GM18867 (cell line): ENCODE measurements around the gene ANKRD13A.
"Not testable (repeated sequence)": the region's sequence is repeated elsewhere in the genome, so short reads cannot be mapped to it uniquely, and the experiment has no call there.

Experiments used
- ATAC-seq: cut with Tn5 transposase; IDR thresholded peaks from one replicate; pipeline ENCODE4 v1.9.1; 2021; ENCODE audit warnings: mild to moderate bottlenecking, moderate library complexity; ENCODE audit not compliant: unreplicated experiment

The ANKRD13A gene

DNA sequence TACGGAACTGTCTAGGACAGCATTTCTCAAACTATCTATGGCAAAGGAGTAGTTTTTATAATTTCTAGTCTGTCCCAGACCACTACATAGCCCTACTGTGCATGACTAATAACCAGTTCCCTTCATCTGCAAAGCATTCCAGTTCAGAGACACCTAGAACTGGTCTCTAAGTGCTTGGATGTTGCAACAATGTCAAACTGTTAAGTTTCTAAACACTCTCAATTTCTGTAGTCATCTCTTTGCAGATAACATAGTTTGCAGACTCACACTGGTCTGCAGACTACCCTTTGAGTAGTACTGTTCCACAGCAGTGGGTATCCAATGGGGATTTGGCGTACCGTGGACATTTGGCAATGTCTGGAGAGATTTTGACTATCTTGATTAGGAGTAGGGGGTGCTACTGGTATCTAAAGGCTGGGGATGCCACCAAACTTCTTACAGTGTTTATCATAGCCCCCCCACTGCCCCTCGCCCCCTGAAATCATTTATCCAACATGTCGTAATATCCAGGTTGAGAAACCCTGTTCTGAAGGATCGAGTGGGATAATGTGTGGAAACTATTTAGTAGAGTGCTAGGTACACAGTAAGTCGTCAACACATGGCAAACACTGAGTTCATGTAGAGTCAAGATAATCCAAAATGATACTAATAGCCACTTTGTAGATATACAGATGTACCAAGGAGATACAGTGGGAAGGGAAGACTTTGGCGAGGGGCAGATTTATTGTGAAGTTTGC, 47.4 kb downstream of the ANKRD13A start:
- no peak for ATAC-seq

DNA sequence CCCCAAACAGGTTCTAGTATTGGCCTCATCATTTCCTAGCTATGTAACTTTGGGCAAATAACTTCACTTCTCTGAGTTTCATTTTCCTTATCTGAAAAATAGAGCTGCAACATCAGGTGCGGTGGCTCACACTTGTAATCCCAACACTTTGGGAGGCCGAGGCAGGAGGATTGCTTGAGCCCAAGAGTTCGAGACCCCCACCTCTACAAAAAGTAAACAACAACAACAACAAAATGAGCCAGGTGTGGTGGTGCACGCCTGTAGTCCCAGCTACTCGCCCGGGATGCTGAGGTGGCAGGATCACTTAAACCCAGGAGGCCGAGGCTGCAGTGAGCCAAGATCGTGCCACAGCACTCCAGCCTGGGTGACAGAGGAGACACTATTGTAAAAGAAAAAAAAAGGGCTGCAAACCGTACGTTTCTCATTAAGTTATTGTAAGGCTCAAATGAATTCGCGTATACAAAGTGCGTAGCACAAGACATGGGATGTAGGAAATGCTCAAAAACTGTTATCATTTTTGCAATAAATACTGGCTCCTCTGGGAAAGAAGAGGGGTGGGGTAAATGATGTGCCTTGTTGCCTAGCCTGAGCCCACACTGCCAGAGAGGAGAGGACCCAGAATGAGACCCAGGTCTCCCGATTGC, 48.2 kb downstream of the ANKRD13A start:
- no peak for ATAC-seq

DNA sequence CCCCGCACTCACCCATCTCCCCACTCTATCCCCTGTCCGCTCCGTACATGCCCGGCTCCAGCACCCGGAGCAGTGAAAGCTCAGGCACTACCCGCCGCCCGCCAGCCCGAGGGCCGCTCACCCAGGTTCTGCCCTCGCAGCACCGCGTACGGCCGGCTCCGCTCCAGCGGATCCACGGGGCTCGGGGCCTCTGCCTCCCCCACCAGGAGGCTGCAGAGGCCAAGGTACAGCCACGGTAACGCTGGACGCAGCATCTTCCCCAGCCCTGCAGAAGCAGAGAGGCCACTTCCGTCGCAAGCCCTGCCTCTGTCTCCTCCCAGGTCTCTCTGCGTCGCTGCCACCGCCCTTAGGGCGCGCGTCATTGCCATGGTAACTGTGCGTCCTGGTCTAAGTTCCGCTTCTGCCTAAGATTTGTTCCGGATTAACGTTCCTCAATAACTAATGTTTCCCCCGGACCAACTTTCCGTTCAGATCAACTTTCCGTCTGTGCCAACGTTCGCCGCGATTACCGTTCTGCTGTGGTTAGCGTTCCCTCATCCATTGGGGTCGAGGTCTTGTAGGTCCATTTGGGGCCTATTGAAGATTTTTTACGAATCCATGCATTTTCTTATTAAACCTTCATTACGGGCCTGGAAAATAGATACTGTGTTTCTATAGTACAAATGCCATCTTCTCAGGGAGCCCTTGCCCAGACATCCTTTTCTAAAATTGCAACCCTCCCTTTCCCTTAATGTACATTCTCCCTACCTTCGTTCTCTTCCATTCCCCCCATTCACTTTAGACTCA, 49.2 kb downstream of the ANKRD13A start, which contains the start of gene C12orf76:
Gene C12orf76 (minus strand): TSS at position 281 of the 786 bp plus-strand sequence. CDS start 27 bp downstream, at position 254.
- ATAC-seq, result peak; percentile 96

DNA sequence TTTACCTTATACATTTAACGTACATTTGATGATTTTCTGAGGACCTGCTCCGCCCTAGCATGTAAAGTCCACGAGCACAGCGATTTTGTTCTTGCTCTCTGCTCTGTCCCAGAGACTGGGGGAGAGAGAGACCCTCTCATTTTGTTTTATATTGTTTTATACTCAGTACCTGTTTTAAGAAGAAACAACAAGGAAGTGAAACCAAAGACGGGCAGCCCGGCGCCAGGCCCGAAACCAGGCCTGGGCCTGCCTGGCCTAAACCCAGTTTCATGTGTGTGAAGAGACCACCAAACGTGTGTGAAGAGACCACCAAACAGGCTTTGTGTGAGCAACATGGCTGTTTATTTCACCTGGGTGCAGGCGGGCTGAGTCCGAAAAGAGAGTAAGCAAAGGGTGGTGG, 49.8 kb downstream of the ANKRD13A start:
- ATAC-seq, result peak; percentile 21

DNA sequence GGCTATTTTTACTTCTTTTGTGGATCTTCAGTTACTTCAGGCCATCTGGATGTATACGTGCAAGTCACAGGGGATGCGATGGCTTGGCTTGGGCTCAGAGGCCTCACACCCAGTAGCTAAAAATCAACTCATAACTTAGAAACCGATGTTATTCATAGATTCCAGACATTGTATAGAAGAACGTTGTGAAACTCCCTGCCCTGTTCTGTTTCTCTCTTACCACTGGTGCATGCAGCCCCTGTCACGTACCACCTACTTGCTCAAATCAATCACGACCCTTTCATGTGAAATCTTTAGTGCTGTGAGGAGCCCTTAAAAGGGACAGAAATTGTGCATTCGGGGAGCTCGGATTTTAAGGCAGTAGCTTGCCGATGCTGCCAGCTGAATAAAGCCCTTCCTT, 50.4 kb downstream of the ANKRD13A start:
- ATAC-seq, result not testable (repeated sequence)

DNA sequence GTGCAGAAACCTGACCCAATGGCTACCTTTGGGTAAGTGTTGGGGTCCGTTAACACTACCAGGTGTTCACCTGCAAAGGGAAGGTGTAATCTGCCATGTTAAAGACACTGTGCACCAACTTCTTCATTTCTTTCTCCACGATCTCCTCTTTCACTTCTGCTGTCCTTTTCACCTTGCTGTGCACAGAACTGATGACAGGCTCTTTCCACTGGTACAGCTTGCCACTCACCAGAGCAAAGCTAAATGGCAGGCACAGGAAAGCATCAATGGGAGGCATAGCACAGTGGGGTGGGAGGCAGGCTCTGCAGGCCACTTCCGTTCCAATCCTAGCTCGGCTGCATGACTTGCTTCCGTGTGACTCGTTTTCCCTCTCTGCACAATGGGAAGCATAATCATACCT, 51.7 kb downstream of the ANKRD13A start:
- ATAC-seq, result no peak

DNA sequence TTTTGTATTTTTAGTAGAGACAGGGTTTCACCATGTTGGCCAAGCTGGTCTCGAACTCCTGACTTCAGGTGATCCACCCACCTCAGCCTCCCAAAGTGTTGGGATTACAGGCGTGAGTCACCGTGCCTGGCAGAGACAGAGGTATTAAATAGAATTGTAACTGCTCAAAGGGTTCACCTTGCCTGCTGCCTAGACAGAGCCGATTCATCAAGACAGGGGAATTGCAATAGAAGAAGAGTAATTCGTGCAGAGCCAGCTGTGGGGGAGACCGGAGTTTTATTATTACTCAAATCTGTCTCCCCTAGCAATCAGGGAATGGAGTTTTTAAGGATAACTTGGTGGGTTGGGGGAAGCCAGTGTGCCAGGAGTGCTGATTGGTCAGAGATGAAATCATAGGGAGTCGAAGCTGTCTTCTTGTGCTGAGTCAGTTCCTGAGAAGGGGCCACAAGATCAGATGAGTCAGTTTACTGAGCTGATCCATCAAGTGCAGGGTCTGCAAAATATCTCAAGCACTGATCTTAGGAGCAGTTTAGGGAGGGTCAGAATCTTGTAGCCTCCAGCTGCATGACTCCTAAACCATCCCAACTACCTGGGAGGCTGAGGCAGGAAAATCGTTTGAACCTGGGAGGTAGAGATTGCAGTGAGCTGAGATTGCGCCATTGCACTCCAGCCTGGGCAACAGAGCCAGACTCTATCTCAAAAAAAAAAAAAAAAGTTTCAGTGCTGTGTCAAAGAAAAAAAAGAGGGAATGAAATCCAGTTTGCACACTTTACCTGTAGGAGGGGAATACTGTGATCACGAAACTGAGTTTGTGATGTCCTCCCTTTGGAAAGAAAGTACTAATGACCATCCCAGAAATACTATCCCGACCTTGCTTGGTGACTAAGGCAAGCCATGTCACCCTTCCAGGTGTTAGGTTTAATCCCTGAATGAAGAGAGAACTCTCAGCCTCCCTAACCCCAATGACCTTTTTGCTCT, 56.4 kb downstream of the ANKRD13A start:
- not testable (repeated sequence) for ATAC-seq

DNA sequence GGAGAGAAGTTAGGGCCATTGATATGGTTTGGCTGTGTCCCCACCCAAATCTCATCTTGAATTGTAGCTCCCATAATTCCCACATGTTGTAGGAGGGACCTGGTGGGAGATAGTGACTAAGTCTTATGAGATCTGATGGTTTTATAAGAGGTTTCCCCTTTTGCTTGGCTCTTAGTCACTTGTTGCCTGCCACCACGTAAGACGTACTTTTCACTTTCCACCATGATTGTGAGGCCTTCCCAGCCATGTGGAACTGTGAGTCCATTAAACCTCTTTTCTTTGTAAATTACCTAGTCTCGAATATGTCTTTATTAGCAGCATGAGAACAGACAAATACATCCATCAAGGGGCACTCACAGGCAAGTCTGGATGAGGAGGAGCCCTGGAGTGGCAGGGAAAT, 57.4 kb downstream of the ANKRD13A start:
- ATAC-seq, result not testable (repeated sequence)

DNA sequence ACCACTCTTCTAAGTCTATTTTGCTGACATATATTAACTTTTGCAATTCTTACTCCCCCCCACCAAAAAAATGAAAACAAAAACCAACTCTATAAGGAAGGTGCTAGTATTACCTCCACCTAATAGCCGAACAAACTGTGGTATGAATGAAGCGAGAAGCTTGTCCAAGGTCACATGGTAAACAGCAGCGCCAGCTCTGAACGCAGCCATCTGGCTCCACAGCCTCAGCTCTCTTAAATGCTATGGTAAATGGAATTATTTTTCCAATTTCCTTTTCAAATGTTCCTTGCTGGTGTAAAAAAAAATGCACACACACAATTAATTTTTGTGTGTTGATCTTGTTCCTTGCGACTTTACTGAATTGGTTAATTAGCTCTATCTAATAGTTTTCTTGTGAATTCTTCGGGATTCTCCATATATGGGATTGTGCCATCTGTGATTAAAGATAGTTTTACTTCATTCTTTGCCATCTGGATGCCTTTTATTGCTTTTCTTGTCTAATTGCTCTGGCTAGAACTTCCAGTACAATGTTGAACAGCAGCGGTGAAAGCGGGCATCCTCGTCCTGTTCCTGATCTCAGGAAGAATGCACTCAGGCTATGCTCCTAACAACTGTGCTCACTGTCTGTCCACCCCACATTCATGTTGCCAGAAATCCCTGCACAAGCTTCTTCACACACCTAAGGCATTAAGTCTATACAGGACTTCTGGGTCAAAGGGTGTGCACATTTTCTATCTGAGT, 59.8 kb downstream of the ANKRD13A start:
- ATAC-seq, result no peak

DNA sequence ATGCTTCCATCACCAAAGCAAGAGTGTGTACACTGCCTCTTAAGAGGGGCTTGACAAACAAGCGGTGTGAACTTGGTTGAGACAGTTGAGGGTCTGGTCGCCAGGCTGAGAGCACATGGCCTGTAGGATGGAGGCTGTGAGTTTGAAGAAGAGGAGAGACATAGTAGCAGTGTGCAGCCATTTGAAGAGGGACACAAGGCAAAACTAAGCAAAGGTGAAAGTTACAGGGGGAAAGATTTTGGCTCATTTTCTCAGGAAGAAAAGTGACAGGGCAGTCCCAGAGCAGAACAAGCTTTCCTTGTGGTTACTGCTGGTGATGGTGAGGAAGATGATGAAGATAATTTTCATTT, 60.4 kb downstream of the ANKRD13A start:
- ATAC-seq, result no peak

DNA sequence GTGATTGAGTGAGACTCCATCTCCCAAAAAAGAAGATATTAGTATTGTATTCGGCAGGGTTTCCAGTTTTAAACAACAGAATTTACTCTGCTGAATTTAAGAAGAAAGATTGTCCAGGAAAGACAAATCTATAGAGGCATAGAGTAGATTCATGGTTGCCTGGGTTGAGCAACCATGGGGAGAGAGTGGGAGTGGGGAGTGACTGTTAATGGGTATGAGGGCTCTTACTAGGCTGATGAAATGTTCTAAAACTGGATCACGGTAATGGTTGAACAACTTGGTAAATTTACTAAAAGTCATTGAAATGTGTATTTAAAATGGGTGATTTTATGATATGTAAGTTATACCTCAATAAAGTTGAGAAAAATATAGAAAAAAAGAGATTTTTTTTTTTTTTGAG, 63.0 kb downstream of the ANKRD13A start:
- no peak for ATAC-seq

DNA sequence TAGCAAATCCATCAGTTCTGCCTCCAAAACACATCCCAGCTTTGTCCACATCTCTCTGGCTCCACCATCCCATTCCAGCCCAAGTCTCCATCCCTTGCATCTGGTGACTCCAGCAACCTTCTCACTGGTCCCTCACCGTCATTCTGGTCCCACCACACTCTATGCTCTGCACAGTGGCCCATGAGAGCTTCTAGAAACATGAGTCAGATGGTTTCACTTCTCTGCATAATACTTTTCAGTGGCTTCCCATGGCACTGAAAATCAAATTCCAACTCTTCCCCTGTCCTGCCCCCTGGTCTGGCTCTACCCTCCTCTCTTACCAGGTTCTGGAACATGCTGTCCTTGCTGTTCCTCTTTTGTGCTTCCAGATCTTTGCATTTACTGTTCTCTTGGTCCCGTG, 66.3 kb downstream of the ANKRD13A start:
- no peak for ATAC-seq

DNA sequence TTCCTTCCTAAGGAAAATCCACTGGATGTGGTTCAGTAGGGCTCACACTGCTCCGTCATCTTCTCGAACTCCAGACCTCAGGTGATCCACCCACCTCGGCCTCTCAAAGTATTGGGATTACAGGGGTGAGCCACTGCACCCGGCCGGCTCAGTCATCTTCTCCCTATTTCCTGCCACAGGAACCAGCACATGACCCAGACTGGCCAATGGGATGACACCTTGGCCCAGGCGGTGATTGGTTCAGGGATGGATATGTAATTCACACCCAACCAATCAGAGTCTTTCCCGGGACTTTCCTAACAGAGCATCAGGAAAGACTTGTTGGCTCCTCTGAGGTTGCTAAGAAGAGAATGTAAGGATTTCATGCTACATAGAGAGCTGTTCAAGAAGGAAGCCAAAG, 68.3 kb downstream of the ANKRD13A start:
- ATAC-seq, result no peak

DNA sequence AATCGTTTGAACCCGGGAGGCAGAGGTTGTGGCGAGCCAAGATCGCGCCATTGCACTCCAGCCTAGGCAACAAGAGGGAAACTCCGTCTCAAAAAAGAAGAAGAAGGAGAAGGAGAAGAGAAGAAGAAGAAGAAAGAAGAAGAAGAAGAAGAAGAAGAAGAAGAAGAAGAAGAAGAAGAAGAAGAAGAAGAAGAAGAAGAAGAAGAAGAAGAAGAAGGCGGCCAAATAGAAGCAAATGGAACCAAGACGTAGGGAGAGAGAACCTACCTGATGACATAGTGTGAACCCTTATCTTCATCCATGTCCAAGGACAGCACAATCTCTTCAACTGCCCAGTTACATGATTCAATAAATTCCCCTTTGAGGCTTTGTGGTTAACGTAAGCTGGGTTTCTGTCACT, 68.9 kb downstream of the ANKRD13A start:
- ATAC-seq, result not testable (repeated sequence)

DNA sequence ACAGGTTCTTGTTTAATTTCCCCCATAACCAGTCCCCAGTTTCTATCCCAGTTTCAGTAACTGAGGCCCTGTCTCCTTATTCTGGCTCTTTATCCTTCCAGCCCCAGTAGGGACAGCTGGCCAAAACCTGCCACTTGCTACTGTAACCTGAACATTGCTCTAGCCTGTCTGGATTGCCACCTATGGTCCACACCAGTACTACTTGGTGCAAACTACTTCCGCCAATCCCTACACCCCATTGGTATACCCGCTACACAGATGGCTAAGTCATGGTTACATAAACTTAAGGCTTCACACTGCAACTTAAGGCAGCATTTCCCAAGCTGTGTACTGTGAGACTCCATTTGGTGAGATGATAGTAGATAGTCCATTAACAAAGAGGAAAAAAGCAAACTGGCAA, 69.4 kb downstream of the ANKRD13A start:
- no peak for ATAC-seq

DNA sequence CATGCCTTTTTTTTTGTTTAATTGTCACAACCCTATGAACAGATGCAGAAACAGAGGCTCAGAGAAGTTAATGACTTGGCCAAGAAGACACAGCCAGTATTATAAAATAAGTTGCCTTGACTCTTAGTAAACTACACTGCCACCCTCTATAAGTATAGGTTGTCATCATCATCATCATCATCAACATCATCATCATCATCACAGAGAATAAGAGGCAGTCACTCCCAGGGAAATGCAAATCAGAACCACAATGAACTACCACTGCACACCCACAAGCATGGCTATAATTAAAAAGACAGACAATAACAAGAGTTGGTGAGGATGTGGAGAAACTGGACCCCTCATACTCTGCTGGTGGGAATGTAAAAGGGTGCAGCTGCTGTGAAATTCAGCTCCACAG, 72.3 kb downstream of the ANKRD13A start:
- ATAC-seq, result no peak

DNA sequence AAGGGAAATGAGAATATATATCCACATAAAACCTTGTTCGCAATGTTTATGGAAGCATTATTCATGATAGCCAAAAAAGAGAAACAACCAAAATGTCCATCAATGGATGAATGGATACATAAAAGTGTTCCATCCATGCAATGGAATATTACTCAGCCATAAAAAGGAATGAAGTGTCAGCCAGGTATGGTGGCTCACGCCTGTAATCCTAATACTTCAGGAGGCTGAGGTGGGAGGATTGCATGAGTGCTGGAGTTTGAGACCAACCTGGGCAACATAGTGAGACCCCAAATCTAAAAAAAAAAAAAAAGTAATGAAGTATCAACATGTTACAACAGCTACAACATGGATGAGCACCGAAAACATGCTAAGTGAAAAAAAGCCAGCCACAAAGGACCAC, 72.7 kb downstream of the ANKRD13A start:
- ATAC-seq, result no peak

DNA sequence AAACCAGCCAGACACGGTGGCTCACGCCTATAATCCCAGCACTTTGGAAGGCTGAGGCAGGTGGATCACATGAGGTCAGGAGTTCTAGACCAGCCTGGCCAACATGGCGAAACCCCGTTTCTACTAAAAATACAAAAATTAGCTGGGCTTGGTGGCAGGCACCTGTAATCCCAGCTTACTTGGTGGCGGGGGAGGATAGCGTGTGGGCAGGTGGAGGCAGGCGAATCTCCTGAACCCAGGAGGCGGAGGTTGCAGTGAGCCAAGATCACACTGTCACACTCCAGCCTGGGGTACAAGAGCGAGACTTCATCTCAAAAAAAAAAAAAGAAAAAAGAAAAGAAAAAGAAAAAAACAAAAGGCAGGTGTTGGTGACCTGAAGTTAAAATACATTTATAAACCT, 73.4 kb downstream of the ANKRD13A start:
- ATAC-seq, result not testable (repeated sequence)

DNA sequence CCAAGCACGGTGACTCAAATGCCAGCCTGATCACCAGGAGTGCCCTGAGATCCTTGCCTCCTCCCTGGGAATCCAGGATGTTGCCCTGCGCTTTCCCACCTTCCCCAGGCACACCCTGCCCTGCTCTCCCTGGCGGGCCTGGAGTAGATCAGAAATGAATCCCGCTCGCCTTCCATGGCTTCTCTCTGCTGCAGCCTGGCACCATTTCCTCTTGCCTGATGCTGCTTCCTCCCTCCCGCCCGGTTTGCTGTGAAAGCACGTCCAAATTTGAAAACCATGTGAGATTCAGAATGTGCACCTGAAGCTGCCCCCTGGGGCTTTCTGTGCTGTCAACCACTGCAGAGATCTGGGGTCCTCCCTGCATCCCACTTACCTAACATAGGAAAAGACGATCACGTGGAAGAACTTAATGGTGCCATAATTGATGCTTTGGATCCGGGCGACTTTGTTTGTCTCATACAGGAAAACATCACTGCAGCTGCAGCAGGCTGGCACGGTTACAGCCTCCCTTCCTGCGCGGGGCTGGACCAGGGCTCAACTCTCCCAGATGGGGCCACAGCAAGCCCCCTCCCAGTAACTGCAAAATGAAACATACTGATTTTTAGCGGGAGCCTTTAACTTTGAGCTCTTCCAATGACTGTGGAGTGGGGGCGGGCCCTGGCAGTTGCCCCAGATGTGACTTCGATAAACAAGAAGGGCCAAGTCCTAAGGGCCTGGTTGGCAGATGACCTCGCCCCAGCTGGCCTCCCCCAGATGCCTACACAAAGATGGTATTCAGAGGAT, 74.0 kb downstream of the ANKRD13A start:
- no peak for ATAC-seq
